SK-N-MC (cell line): ENCODE results near the gene IRAK3.

ENCODE experiments used
- EZH2 ChIP-seq: fragments of 200-600 bp; sonication (generic); IDR thresholded peaks from one replicate; pipeline ENCODE4 v1.6.1; 2017; ENCODE audit warnings: antibody characterized with exemption
- FOXP2 ChIP-seq: optimal IDR thresholded peaks from 2 replicates; pipeline ENCODE3; 2011; ENCODE audit warnings: mild to moderate bottlenecking, moderate library complexity; ENCODE audit not compliant: insufficient read depth; ENCODE audit errors: extremely low read length, control extremely low read depth
- POLR2AphosphoS5 ChIP-seq: IDR thresholded peaks from 2 replicates; pipeline ENCODE4 v1.6.1; 2012; ENCODE audit warnings: mild to moderate bottlenecking, low read depth, low read length, borderline replicate concordance

- no peak for TF ChIP-seq EZH2
- no peak for TF ChIP-seq POLR2AphosphoS5
- no peak for TF ChIP-seq FOXP2
Observed at GRCh38 chr12:66176105-66176900, 12.7 kb upstream of the IRAK3 start.
